ENCODE results near the gene HOXA9.

Gene HOXA9

DNA sequence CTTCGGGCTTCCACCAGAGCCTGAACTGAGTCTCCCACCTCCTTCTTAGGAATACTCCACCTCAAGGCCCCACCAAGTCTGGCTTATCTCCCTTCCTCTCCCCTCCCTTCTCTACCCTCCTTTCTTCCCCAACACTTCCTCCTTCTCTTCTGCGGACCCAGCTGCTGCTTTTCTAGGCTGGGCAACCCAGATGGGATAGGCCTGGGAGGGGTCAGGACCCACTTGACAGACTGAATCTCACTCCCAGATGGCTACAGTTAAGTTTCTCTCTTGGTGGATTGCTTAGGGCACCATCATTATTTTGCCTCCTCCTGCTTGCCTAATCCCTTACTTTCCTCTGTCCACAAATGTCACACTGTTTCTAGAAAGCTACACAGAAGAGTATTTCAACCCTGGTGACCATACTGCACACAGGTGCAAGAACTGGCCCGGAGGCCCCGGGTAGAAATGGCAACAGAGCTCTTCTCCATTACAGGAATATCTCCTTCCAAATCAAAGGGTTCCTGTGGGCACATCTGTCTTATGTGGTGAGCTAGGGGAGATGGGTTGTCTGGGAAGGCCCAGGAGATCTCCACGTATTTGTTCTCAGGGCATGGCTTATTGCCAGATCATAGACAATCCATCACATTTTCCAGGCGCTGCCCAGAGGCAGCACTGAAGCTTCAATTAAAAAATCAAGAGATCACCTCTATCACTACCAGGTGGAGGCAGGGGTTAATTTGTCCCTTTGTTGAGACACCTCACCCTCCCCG, 24.8 kb upstream of the HOXA9 start:
- TF ChIP-seq, protein P1, sequence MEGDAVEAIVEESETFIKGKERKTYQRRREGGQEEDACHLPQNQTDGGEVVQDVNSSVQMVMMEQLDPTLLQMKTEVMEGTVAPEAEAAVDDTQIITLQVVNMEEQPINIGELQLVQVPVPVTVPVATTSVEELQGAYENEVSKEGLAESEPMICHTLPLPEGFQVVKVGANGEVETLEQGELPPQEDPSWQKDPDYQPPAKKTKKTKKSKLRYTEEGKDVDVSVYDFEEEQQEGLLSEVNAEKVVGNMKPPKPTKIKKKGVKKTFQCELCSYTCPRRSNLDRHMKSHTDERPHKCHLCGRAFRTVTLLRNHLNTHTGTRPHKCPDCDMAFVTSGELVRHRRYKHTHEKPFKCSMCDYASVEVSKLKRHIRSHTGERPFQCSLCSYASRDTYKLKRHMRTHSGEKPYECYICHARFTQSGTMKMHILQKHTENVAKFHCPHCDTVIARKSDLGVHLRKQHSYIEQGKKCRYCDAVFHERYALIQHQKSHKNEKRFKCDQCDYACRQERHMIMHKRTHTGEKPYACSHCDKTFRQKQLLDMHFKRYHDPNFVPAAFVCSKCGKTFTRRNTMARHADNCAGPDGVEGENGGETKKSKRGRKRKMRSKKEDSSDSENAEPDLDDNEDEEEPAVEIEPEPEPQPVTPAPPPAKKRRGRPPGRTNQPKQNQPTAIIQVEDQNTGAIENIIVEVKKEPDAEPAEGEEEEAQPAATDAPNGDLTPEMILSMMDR (conservative IDR thresholded peaks at IDR 0.05; ENCODE audit: low read depth, low read length): no peak
- H3K4me3 ChIP-seq (ENCODE audit: low read length): no peak overlapping the region
- DNase-seq (ENCODE audit: low read depth): no peak

DNA sequence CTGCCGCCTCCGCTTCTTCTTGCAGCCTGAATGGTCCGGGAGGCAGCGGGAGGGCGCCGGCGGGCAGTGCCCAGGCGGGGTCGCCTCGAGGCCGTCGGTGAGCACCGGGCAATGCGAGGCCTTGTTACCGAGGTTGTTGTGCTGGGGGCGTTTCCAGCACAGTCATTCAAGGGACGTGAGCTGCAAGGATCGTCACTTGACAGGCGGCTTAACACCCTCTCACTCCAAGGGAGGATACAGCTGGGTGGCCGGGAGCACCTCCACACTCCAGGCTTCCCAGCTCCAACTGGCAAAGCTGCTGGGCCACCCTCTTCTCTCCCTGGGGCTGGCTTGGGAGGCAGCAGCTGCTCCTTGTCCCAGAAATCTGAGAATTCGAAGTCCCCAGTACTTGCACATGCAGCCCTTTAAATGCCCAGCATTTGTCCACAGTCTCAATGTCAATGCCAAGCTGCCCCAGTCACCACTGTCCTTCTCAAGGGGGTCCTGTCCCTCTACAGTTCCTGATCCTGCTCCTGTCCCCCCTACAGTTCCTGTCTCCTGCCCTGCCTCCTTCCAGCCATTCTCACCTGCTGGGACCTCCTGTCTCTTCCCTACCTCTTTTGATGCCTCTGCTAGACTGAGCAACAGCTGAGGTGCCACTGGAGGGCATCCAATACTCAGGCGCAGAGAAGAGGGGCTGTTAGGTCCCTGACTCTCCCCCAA, 24.1 kb upstream of the HOXA9 start:
- TF ChIP-seq, protein P1 (conservative IDR thresholded peaks at IDR 0.05; ENCODE audit: low read depth, low read length): no peak
- H3K4me3 ChIP-seq (ENCODE audit: low read length): no peak overlapping the region
- DNase-seq (ENCODE audit: low read depth): no peak

DNA sequence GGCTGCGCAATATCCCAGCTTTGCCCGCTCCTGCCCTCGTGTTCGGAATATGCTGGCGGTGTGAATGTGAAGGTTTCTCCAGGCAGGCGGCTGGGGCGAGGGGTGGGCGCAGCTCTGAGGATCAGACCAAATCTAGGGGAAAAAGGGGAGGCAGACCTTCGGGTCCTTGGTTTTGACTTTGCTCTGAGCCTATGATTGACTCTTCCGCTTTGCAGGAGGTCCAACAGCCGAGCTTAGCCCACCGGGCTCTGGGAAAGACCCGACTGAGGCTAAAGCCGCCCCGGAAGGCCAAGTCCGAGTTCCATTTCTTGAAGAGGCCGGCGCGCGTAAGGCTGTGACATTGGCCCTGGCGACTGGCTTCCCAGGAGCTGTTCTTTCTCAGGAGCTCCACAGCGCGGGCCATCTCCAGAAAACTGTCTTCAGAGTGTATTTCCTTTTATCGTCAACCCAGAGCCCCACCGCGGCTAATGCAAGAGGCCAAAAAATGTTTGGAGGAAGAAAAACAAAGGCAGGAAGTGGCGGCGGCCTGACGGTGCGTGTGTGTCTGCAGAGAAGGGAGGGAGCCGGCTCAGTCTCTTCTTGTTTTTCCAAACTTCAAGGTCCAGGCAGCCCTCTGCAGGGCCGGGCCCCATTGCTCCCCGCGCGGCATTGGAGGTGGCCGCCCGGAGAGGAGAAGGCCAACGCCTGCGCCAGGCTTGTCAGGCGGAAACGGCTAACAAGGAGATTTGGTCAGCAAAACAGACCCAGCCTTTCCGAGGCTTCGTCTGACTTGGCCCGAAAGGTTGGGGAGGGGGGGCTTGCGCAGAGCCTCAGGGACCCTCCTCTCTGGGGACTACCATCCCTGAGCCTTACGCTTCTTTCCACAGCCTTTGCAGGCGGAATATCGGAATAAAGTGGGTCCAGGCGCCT, 23.3 kb upstream of the HOXA9 start:
- no peak overlapping the region for H3K4me3 ChIP-seq (ENCODE audit: low read length)
- TF ChIP-seq, protein P1 (conservative IDR thresholded peaks at IDR 0.05; ENCODE audit: low read depth, low read length): no peak
- DNase-seq (ENCODE audit: low read depth): no peak

DNA sequence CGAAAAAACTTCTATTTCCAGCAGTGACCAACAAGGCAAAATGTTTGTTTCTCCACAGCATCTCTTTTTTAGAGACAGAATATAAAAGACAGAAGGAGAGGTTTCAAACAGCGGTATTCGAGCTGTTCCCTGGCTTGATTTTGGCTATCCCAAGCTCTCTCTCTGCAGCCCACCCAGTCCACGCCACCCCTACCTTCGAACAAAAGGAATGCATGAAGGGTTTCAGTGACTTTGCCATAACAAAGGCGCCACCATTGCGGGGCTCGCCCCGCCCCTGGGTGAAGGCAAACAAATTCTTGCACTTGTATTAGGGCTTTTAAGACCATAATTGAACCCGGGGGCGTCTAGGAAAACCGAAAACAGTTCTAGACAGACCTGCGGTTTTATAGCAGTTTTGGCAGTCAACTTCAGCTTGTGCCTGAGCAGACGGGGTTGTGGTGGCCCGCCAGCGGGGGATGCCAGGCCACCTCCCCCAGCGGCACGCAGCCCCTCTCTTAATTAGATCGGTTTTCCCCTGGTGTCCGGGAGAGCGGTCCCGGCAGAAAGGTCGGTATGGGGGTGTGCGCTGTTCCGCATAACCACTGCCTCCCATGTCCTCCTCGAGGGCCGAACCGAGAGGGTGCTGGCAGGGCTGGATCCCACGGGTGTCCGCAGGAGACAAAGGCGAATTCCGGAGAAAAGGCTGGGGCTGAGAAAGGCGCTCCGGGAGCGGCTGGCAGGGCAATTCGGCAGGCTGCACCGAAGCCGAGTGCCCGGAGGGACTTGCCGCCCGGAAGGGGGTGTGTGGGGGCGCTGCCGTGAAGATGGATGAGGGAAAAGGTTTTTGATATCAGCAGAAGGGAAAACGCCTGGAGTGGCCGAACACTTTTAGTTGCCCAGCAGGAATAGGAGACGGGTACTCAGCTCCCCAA, 22.4 kb upstream of the HOXA9 start:
- no peak for DNase-seq (ENCODE audit: low read depth)
- H3K4me3 ChIP-seq (ENCODE audit: low read length): no peak overlapping the region

DNA sequence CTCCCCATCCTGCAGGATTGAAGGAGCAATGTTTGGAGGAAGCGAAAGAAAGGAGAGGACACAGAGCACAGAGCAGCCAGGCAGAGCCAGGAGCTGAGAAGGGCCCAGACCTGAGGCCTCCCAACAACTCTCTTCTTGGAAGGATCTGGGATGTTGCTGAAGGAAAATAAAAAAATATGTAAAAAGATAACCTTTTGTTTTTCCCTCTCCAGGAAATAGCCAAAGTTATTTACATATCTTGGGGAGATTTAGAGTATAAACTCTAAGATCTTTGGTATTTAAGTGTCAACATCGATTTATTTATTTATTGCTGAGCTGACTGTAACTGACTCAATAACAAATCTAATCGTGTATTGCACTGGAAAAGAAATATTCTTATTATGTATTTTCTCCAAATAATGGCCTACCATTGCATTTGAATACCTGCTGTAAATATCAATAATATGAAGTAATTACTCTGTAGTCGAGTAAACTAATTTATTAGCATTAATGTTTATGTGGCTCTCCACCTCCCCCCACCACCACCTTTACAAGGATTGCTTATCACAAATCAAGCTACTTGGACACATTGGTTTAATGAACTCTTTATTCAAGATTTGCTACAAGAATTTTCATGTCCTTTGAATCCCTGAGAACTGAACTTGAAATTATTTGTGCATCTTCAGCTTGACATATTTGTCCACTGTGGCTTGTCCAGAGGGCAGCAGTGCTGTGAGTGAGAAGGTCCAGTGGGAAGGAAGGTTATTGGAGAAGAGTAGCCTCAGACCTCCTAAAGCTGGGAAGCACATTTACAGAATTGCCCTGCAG, 21.5 kb upstream of the HOXA9 start:
- H3K4me3 ChIP-seq (ENCODE audit: low read length): no peak overlapping the region
- DNase-seq (ENCODE audit: low read depth): no peak
- TF ChIP-seq, protein P1 (conservative IDR thresholded peaks at IDR 0.05; ENCODE audit: low read depth, low read length): no peak

More for the DNA sequence above, 22.4 kb upstream of the HOXA9 start:
- TF ChIP-seq, protein P1 (conservative IDR thresholded peaks at IDR 0.05; ENCODE audit: low read depth, low read length): no peak
